HepG2 (cell line): ENCODE results near the gene FILIP1. TPM values are rescaled to one million over a fixed set of nuclear protein-coding genes. Genes with fewer than 3 reads are reported as not detected.

Source experiments
- ATAC-seq: fragments of 200-7000 bp; cut with Tn5 transposase; 3 replicates; pipeline ENCODE4 v1.9.1; 2020; ENCODE audit warnings: mild to moderate bottlenecking, moderate library complexity
- BruUV-seq: library from RNA; stranded (reverse); fragments of 400-500 nt; replicated peaks from 2 replicates; lab custom pipeline; 2021; lab: Mats Ljungman, UMichigan
- CTCF ChIA-PET: fragments of 300-600 bp; formaldehyde crosslinking; extraction: SDS; loops from one replicate; lab custom pipeline; 2021; ENCODE audit warnings: low total read pairs, inconsistent platforms, low intra/inter-chr PET ratio; lab: Yijun Ruan, JAX
- POLR2A ChIA-PET: fragments of 350-600 bp; sonication (Branson Sonifier 250); formaldehyde crosslinking; loops from one replicate; lab custom pipeline; 2020; ENCODE audit warnings: antibody characterized with exemption, inconsistent platforms; lab: Yijun Ruan, JAX
- DNase-seq: peaks from one replicate; pipeline ENCODE4 v3.0.0-alpha.2; 2015; ENCODE audit warnings: low spot score
- FAIRE-seq: peaks from 3 replicates; lab custom pipeline; 2011; peaks lifted over from hg19 to GRCh38; lab: Jason Lieb, UNC
- H2AFZ ChIP-seq: one replicate; pipeline ENCODE4 v1.6.1; 2011; ENCODE audit warnings: low read length, inconsistent platforms
- H3K27ac ChIP-seq: fragments of 300-600 bp; 3 replicates; pipeline ENCODE4 v1.8.0; 2011; ENCODE audit warnings: mixed run types, mild to moderate bottlenecking, mixed read lengths, low read length, inconsistent platforms; ENCODE audit not compliant: insufficient read depth; ENCODE audit errors: extremely low read length
- H3K27me3 ChIP-seq, 2 experiments: fragments of 200-600 bp in 1 of 2; 2 replicates in 1 of 2; 3 replicates in 1 of 2; pipeline versions ENCODE4 v1.6.0 to v1.8.0; 2011; ENCODE audit warnings: low read length in 2 of 2, mild to moderate bottlenecking in 2 of 2, moderate library complexity in 2 of 2, inconsistent platforms in 1 of 2; ENCODE audit not compliant: insufficient read depth in 2 of 2, control insufficient read depth in 1 of 2
- H3K36me3 ChIP-seq, 2 experiments: fragments of 200-600 bp in 1 of 2; replicated peaks in 1 of 2; 2 replicates in 1 of 2; 3 replicates in 1 of 2; pipeline versions ENCODE4 v1.5.1 to v1.8.0; 2011; ENCODE audit warnings: low read length in 2 of 2, inconsistent platforms in 1 of 2; ENCODE audit not compliant: insufficient read depth in 2 of 2, control insufficient read depth in 1 of 2
- H3K4me1 ChIP-seq: 2 replicates; pipeline ENCODE4 v1.5.1; 2012; ENCODE audit warnings: low read length, inconsistent platforms; ENCODE audit not compliant: insufficient read depth
- H3K4me2 ChIP-seq: 2 replicates; pipeline ENCODE4 v1.6.0; 2011; ENCODE audit warnings: low read depth, low read length, inconsistent platforms
- H3K4me3 ChIP-seq, 3 experiments: fragments of 200-600 bp in 1 of 3; sonication (generic), shearing (Covaris generic) in 1 of 3; replicated peaks in 1 of 3; 2 replicates each; pipeline ENCODE4 v1.5.1; 2011 to 2016; ENCODE audit warnings: low read length in 3 of 3, inconsistent platforms in 2 of 3, low read depth in 2 of 3, mild to moderate bottlenecking in 2 of 3, control low read depth in 1 of 3, mixed read lengths in 1 of 3; ENCODE audit not compliant: insufficient read depth in 1 of 3
- H3K79me2 ChIP-seq: one replicate; pipeline ENCODE4 v1.6.1; 2011; ENCODE audit warnings: low read length, inconsistent platforms; ENCODE audit not compliant: insufficient read depth
- H3K9ac ChIP-seq: 2 replicates; pipeline ENCODE4 v1.6.0; 2011; ENCODE audit warnings: mild to moderate bottlenecking, low read depth, low read length, inconsistent platforms; ENCODE audit not compliant: insufficient read depth
- H3K9me3 ChIP-seq: 2 replicates; pipeline ENCODE4 v1.5.1; 2012; ENCODE audit warnings: mild to moderate bottlenecking, low read length
- H4K20me1 ChIP-seq: 2 replicates; pipeline ENCODE4 v1.6.0; 2011; ENCODE audit warnings: inconsistent platforms, mild to moderate bottlenecking, low read length, moderate library complexity; ENCODE audit not compliant: insufficient read depth
- GLI4 ChIP-seq: sonication (generic); formaldehyde crosslinking; IDR thresholded peaks from 2 replicates; pipeline ENCODE4 v1.5.1; 2020; ENCODE audit warnings: missing genetic modification reagents, mild to moderate bottlenecking, moderate library complexity, borderline replicate concordance
- HHEX ChIP-seq: IDR thresholded peaks from 2 replicates; pipeline ENCODE4 v1.6.1; 2016; ENCODE audit warnings: control low read depth
- ISL2 ChIP-seq: sonication (generic); formaldehyde crosslinking; IDR thresholded peaks from 2 replicates; pipeline ENCODE4 v1.5.0; 2020; ENCODE audit warnings: missing genetic modification reagents
- NFIB ChIP-seq: sonication (generic); formaldehyde crosslinking; IDR thresholded peaks from 2 replicates; pipeline ENCODE4 v1.9.0; 2021; ENCODE audit warnings: missing genetic modification reagents, mild to moderate bottlenecking, borderline replicate concordance
- NR2F2 ChIP-seq: IDR thresholded peaks from 2 replicates; pipeline ENCODE4 v1.6.1; 2012; ENCODE audit warnings: low read depth, inconsistent platforms, borderline replicate concordance
- RORA ChIP-seq: sonication (generic); formaldehyde crosslinking; IDR thresholded peaks from 2 replicates; pipeline ENCODE4 v1.5.0; 2020; ENCODE audit warnings: mild to moderate bottlenecking, missing genetic modification reagents, moderate library complexity
- SMC3 ChIP-seq: IDR thresholded peaks from 2 replicates; pipeline ENCODE4 v1.6.1; 2011; ENCODE audit warnings: low read length, improper control_type of control experiment
- WIZ ChIP-seq: sonication (generic); formaldehyde crosslinking; IDR thresholded peaks from 2 replicates; pipeline ENCODE4 v1.5.1; 2020; ENCODE audit warnings: mild to moderate bottlenecking, missing genetic modification reagents
- ZNF260 ChIP-seq: sonication (generic); formaldehyde crosslinking; IDR thresholded peaks from 2 replicates; pipeline ENCODE4 v1.4.0; 2020; ENCODE audit warnings: missing genetic modification reagents, low read depth, mild to moderate bottlenecking, borderline replicate concordance
- ZNF432 ChIP-seq: sonication (generic); formaldehyde crosslinking; IDR thresholded peaks from 2 replicates; pipeline ENCODE4 v1.5.0; 2020; ENCODE audit warnings: missing genetic modification reagents, mild to moderate bottlenecking, borderline replicate concordance
- ZNF44 ChIP-seq: sonication (generic); formaldehyde crosslinking; IDR thresholded peaks from 2 replicates; pipeline ENCODE4 v1.5.1; 2020; ENCODE audit warnings: mild to moderate bottlenecking, missing genetic modification reagents
- ZNF510 ChIP-seq: sonication (generic); formaldehyde crosslinking; IDR thresholded peaks from 2 replicates; pipeline ENCODE4 v1.4.0; 2020; ENCODE audit warnings: low read depth, mild to moderate bottlenecking, missing genetic modification reagents
- ZNF749 ChIP-seq: sonication (generic); formaldehyde crosslinking; IDR thresholded peaks from 2 replicates; pipeline ENCODE4 v1.8.0; 2022; ENCODE audit warnings: mild to moderate bottlenecking, missing genetic modification reagents, moderate library complexity, borderline replicate concordance
- ZSCAN21 ChIP-seq: sonication (generic); formaldehyde crosslinking; IDR thresholded peaks from 2 replicates; pipeline ENCODE4 v1.8.0; 2022; ENCODE audit warnings: mild to moderate bottlenecking, missing genetic modification reagents, moderate library complexity, borderline replicate concordance
- ZSCAN5A ChIP-seq: sonication (generic); formaldehyde crosslinking; IDR thresholded peaks from 2 replicates; pipeline ENCODE4 v1.8.0; 2022; ENCODE audit warnings: mild to moderate bottlenecking, missing genetic modification reagents, borderline replicate concordance
- ZUFSP ChIP-seq: sonication (generic); formaldehyde crosslinking; IDR thresholded peaks from 2 replicates; pipeline ENCODE4 v1.9.0; 2021; ENCODE audit warnings: missing genetic modification reagents, mild to moderate bottlenecking, borderline replicate concordance
- WGBS: methylation state at CpG from one replicate; pipeline ENCODE4 v1.1.6; 2017; ENCODE audit warnings: low lambda C conversion rate; 5-methylcytosine and 5-hydroxymethylcytosine counted together
- in situ Hi-C: cut with HindIII; loops from 2 replicates; pipeline ENCODE4 v1.10.0; 2017; ENCODE audit warnings: low pct_unique_long_range_greater_than_20kb; ENCODE audit not compliant: extremely low pct_ligation_motif_present
- intact Hi-C: fragments of 100-400 bp; cut with micrococcal nuclease; formaldehyde crosslinking; loops from one replicate; pipeline ENCODE4 v1.10.0; 2022; ENCODE audit not compliant: unreplicated experiment
- polyA plus RNA-seq, 8 experiments: library from polyadenylated mRNA; depleted of rRNA in 3 of 8; stranded (reverse) in 7 of 8; unstranded in 1 of 8; fragments of >200 nt; fragmentation: Illumina TruSeq in 4 of 8; extraction: Trizol in 4 of 8; gene quantifications; 2 replicates each; pipeline versions ENCODE4 v1.2.1 to v1.2.3, GENCODE V29; 2011 to 2016; ENCODE audit warnings: low read depth in 4 of 8, missing spikeins in 1 of 8, mixed read lengths in 1 of 8; ENCODE audit not compliant: insufficient read depth in 1 of 8
- total RNA-seq, 5 experiments: library from RNA; depleted of rRNA; stranded (reverse); fragments of >200 nt; fragmentation: Illumina TruSeq; extraction: Trizol; gene quantifications; 2 replicates each; pipeline ENCODE4 v1.2.3, GENCODE V29; 2016; ENCODE audit warnings: low read depth in 1 of 5
- TF ChIP-seq, protein P1 (sequence below): sonication (generic); formaldehyde crosslinking; IDR thresholded peaks from 2 replicates; pipeline ENCODE4 v1.8.1; 2023; ENCODE audit warnings: mild to moderate bottlenecking, moderate library complexity, missing genetic modification reagents

The FILIP1 gene
- total and polyA plus RNA-seq, 2 of the 13 experiments (the other 11 are each of a cell fraction or from before 2014, with no cell fraction given) = not detected

DNA sequence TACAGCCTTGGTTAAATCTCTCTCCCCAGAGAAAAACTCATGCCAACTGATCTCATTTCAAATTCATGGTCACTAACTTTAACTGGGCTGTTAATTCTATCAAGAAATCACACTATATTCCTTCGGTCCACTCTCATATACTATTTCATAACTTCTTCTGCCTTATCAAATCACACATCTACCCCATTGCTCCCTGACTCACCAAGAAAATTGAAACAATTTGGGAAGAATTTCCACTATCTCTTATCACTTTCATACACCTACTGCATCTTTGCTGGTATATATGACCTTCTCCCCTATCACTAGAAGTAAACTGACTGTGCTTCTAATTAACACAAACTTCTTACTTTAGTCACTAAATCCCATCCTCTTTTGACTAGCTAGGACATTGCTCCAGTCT lies 102.3 kb downstream of the FILIP1 start:
- H3K9ac ChIP-seq = no peak overlapping the region
- H3K4me3 ChIP-seq = no peak overlapping the region
- FAIRE-seq = no peak
- TF ChIP-seq NR2F2 = no peak
- no peak for TF ChIP-seq ISL2 (CRISPR knock-in tag)
- TF ChIP-seq, protein P1, sequence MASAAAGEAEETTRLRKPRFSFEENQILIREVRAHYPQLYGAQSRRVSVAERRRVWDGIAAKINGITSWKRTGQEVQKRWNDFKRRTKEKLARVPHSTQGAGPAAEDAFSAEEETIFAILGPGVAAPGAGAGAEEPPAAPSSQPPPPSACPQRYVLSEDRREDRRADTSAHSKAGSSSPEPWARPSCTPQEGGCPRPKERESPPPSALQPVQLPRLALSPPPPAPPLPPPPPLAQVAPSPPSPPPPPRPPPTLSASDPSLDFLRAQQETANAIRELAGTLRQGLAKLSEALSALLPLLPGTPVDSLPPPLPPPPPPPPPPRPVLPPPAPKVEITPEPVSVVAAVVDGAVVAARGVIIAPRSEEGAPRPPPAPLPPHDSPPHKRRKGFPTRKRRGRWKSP (CRISPR knock-in tag) = no peak
- no peak for TF ChIP-seq WIZ
- no peak for TF ChIP-seq ZNF510
- TF ChIP-seq SMC3 = no peak
- no peak for TF ChIP-seq ZUFSP (CRISPR knock-in tag)
- no peak for TF ChIP-seq ZNF260 (CRISPR knock-in tag)
- no peak for TF ChIP-seq ZNF432
- TF ChIP-seq GLI4 = no peak
- TF ChIP-seq ZSCAN21 (CRISPR knock-in tag) = no peak
- no peak for TF ChIP-seq ZNF44 (CRISPR knock-in tag)
- TF ChIP-seq HHEX = no peak
- TF ChIP-seq NFIB (CRISPR knock-in tag) = no peak
- TF ChIP-seq ZSCAN5A (CRISPR knock-in tag) = no peak
- no peak for TF ChIP-seq ZNF749
- TF ChIP-seq RORA (CRISPR knock-in tag) = no peak
- no peaks in the 10 kb centered on the region for H3K27me3 ChIP-seq
- H2AFZ ChIP-seq = no peak overlapping the region
- H3K36me3 ChIP-seq = no peaks in the 10 kb centered on the region
- no peak for DNase-seq
- H3K79me2 ChIP-seq = no peaks in the 10 kb centered on the region
- no peak overlapping the region for H3K4me2 ChIP-seq
- H4K20me1 ChIP-seq = no peaks in the 10 kb centered on the region
- no peak for ATAC-seq
- in situ Hi-C loops (no loop called here), intact Hi-C loops (no loop called here)
- H3K4me1 ChIP-seq = no peaks in the 10 kb centered on the region
- no TSS peak for BruUV-seq
- ChIA-PET CTCF (no interaction called here), POLR2A (no interaction called here)
- H3K9me3 ChIP-seq = no peaks in the 10 kb centered on the region
- WGBS = 3% methylated on average over 1 of the region's 1 CpG
- H3K27ac ChIP-seq = no peak overlapping the region
